Measurements from ENCODE around the gene FXN.

GRCh38 chr9:69034071-69034470 is 1.5 kb upstream of the FXN start:
- TF ChIP-seq POLR2A (IDR thresholded peaks at IDR 0.05; ENCODE audit: low read depth, low read length) (no peak), POLR2AphosphoS5 (IDR thresholded peaks at IDR 0.05; ENCODE audit: low read depth, low read length) (no peak)
